Ovary (tissue), 9 donors: Measurements from ENCODE around the gene C19orf12. TPM values are rescaled to one million over a fixed set of nuclear protein-coding genes. Genes with fewer than 3 reads are reported as not detected.

Source experiments
- DNase-seq, 5 donors: peaks; one replicate each; pipeline ENCODE4 v3.0.0-alpha.2; 2019 to 2020
- H3K27ac ChIP-seq, 2 donors: fragments of 200-600 bp; one replicate each; pipeline versions ENCODE4 v1.5.1 to v1.8.0; 2019 to 2022
- H3K27me3 ChIP-seq: fragments of 200-600 bp; one replicate; pipeline ENCODE4 v1.8.0; 2022
- H3K36me3 ChIP-seq: fragments of 200-600 bp; sonication (generic); one replicate; pipeline ENCODE4 v1.5.1; 2019
- H3K4me1 ChIP-seq: one replicate; pipeline ENCODE4 v1.8.1; 2013; ENCODE audit warnings: mild to moderate bottlenecking, moderate library complexity; ENCODE audit not compliant: insufficient read depth
- H3K4me3 ChIP-seq: fragments of 200-600 bp; sonication (generic); one replicate; pipeline ENCODE4 v1.5.1; 2017
- H3K9me3 ChIP-seq, 2 donors: fragments of 200-600 bp in 1 of 2; sonication (generic) in 1 of 2; one replicate each; pipeline versions ENCODE4 v1.5.1 to v1.8.1; 2013 to 2019; ENCODE audit warnings: mild to moderate bottlenecking in 1 of 2, moderate library complexity in 1 of 2
- EP300 ChIP-seq: sonication (generic); formaldehyde crosslinking; IDR thresholded peaks from one replicate; pipeline ENCODE4 v1.6.1; 2017; ENCODE audit warnings: antibody characterized with exemption
- POLR2A ChIP-seq: fragments of 450-650 bp; IDR thresholded peaks from one replicate; pipeline ENCODE4 v1.6.1; 2017; ENCODE audit warnings: antibody characterized with exemption, mild to moderate bottlenecking, moderate library complexity
- WGBS, 3 donors: extraction: QIAGEN DNeasy Blood & Tissue Kit in 1 of 3; methylation state at CpG; one replicate each; pipeline versions ENCODE4 v1.1.5 to v1.1.7; 2013 to 2017; 5-methylcytosine and 5-hydroxymethylcytosine counted together
- intact Hi-C, 4 donors: fragments of 100-400 bp; cut with DNase I; formaldehyde crosslinking; loops; one replicate each; pipeline versions ENCODE4 v1.11.0 to v1.15.1; 2022 to 2023
- polyA plus RNA-seq, 2 donors: library from polyadenylated mRNA; stranded (reverse); fragments of 200-250 nt in 1 of 2; fragments of 350-450 nt in 1 of 2; fragmentation: Illumina TruSeq in 1 of 2; extraction: RNeasy Lipid Tissue Mini Kit (QIAGEN cat#74804) in 1 of 2; gene quantifications; one replicate each; pipeline ENCODE4 v1.2.3, GENCODE V29; 2013 to 2014
- total RNA-seq, 7 donors: library from RNA; depleted of rRNA in 2 of 7; stranded (reverse); fragments of >200 nt in 2 of 7; fragmentation: NEBNext Ultra II Directional in 3 of 7; extraction: Animal tissue kit (Norgen Biotek cat#: 25700) in 3 of 7; gene quantifications; one replicate each; pipeline versions ENCODE4 v1.1.0 to v1.2.4, GENCODE V29; 2016 to 2023
- TF ChIP-seq, protein P1 (sequence below), 3 donors: fragments of 450-650 bp in 2 of 3; fragments of 200-600 bp in 1 of 3; IDR thresholded peaks; one replicate each; pipeline versions ENCODE4 v1.5.1 to v1.8.0; 2016 to 2022; ENCODE audit warnings: antibody characterized with exemption in 3 of 3, mild to moderate bottlenecking in 1 of 3
- donor health status: DM: no; HTN: no; CAD: no; lungs with moderate emphysema.
- donor health status: DM: no; HTN: no; CAD: no.
- donor health status: Bipolar disorder and iron deficiency.
- donor health status: DM: yes; HTN: yes; CAD: no.
- donor health status: DM: no; HTN: no; CAD: no.
- donor health status: DM: yes; HTN: yes; CAD: no.

The C19orf12 gene
- total and polyA plus RNA-seq, 9 donors = 15.6 to 33.6 (median 24.1) TPM

GRCh38 chr19:29655648-29656335, 59.3 kb downstream of the C19orf12 start:
- intact Hi-C loops = no loop called here
- TF ChIP-seq, protein P1, sequence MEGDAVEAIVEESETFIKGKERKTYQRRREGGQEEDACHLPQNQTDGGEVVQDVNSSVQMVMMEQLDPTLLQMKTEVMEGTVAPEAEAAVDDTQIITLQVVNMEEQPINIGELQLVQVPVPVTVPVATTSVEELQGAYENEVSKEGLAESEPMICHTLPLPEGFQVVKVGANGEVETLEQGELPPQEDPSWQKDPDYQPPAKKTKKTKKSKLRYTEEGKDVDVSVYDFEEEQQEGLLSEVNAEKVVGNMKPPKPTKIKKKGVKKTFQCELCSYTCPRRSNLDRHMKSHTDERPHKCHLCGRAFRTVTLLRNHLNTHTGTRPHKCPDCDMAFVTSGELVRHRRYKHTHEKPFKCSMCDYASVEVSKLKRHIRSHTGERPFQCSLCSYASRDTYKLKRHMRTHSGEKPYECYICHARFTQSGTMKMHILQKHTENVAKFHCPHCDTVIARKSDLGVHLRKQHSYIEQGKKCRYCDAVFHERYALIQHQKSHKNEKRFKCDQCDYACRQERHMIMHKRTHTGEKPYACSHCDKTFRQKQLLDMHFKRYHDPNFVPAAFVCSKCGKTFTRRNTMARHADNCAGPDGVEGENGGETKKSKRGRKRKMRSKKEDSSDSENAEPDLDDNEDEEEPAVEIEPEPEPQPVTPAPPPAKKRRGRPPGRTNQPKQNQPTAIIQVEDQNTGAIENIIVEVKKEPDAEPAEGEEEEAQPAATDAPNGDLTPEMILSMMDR (IDR thresholded peaks at IDR 0.05) = no peak
- TF ChIP-seq POLR2A (no peak), EP300 (no peak)
- no peak for DNase-seq
- H3K36me3 ChIP-seq = no peaks in the 10 kb centered on the region
- WGBS, 3 donors = 65 to 69% (median 68%) methylated on average over 4 of the region's 4 CpGs
- H3K4me1 ChIP-seq = peaks cover 2% of the 10 kb centered on the region
- H3K9me3 ChIP-seq = no peaks in the 10 kb centered on the region
- H3K4me3 ChIP-seq = no peak overlapping the region
- H3K27ac ChIP-seq = no peak overlapping the region
- H3K27me3 ChIP-seq = no peaks in the 10 kb centered on the region

DNA sequence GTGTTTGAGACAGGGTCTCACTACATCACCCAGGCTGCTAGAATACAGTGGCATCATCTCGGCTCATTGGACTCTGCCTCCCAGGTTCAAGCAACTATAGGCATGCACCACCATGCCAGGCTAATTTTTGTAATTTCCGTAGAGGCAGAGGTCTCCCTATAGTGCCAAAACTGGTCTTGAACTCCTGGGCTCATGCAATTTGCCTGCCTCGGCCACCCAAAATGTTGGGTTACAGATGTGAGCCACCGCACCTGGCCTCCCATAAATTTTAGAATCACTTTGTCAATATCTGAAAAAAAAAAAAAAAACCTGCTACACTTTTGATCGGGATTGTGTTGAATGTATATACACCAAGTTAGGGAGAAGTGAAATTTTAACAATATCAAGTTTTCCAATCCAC, 61.7 kb downstream of the C19orf12 start:
- no peak for DNase-seq
- WGBS, 3 donors = 88 to 91% (median 91%) methylated on average over 5 of the region's 5 CpGs
- Histone ChIP-seq H3K27me3 (no peaks in the 10 kb centered on the region), H3K27ac (no peak overlapping the region), H3K36me3 (no peaks in the 10 kb centered on the region), H3K4me1 (no peaks in the 10 kb centered on the region), H3K9me3 (no peaks in the 10 kb centered on the region), H3K4me3 (no peak overlapping the region)
- TF ChIP-seq EP300 = no peak
- no peak for TF ChIP-seq POLR2A
- TF ChIP-seq, protein P1 (IDR thresholded peaks at IDR 0.05) = no peak
- intact Hi-C loops = no loop called here

DNA sequence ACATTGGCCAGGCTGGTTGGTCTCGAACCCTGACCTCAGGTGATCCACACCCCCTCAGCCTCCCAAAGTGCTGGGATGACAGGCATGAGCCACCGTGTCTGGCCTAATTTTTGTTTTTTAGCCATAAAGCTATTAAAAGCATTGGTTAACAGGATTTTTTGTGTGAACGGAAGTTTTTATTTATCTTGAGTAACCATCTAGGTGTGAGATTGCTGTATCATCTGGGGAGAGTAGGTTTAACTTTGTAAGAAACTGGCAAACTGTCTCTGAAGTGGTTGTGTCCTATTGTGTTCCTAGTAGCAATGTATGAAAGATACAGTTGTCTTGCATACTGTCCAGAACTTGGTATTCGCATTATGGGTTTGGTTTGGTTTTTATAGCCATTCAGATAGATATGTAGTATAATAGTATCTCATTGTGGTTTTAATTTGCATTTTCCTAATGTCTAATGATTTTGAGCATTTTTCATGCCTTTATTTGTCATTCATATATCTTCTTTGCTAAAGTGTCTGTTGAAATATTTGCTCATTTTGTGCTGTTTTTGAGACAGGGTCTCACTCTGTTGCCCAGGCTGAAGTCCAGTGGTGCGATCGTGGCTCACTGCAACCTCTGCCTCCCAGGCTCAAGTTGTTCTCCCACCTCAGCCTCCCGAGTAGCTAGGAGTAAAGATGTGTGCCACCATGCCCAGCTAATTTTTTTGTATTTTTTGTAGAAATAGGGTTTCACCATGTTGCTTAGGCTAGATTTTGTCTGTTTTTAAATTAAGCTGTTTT, 63.3 kb downstream of the C19orf12 start:
- Histone ChIP-seq H3K4me1 (no peaks in the 10 kb centered on the region), H3K27ac (no peak overlapping the region), H3K9me3 (no peaks in the 10 kb centered on the region), H3K36me3 (no peaks in the 10 kb centered on the region), H3K4me3 (no peak overlapping the region), H3K27me3 (no peaks in the 10 kb centered on the region)
- intact Hi-C loops = no loop called here
- 79 to 83% (median 80%) methylated on average over 7 of the region's 7 CpGs for WGBS, 3 donors
- no peak for DNase-seq
- no peak for TF ChIP-seq EP300
- TF ChIP-seq POLR2A = no peak
- TF ChIP-seq, protein P1 (IDR thresholded peaks at IDR 0.05) = no peak

DNA sequence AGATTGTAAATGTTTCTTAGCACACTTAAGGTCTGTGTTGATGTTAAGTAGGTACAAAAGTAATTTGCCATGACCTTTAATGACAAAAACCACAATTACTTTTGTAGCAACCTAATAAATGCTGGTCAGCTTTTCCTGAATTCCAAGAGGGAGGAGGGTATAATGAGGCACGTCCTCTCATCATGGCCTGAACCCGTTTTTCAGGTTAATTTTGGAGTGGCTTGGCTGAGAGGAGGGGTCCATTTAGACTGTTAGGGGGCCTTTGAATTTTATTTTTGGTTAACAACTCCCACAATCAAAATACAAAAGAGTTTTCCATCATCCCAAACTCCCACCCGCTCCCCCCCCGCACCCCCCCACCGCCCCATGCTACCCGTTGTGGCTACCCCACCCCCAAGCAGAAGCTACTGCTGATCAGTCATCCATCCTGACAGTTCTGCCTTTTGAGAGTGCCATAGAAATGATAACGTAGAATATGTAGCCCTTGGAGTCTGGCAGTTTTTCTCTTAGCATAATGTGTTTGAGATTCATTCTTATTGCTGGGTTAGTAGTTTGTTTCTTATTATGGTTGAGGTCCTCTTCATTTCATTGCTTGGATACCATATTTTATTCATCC, 64.2 kb downstream of the C19orf12 start:
- TF ChIP-seq POLR2A (no peak), EP300 (no peak)
- TF ChIP-seq, protein P1 (IDR thresholded peaks at IDR 0.05) = no peak
- Histone ChIP-seq H3K9me3 (no peaks in the 10 kb centered on the region), H3K36me3 (no peaks in the 10 kb centered on the region), H3K4me3 (no peak overlapping the region), H3K27me3 (no peaks in the 10 kb centered on the region), H3K4me1 (no peaks in the 10 kb centered on the region), H3K27ac (no peak overlapping the region)
- intact Hi-C loops = no loop called here
- 45 to 53% (median 50%) methylated on average over 7 of the region's 7 CpGs for WGBS, 3 donors
- DNase-seq = no peak

Other genes with a start within 250 kb of the C19orf12 start
- under 1 TPM in 1 of 7 donors, not detected in 6; 0.13 TPM for gene VSTM2B, start 189.3 kb downstream of the C19orf12 start, total RNA-seq
- not detected for gene VSTM2B, start 189.3 kb downstream of the C19orf12 start, polyA plus RNA-seq
- gene POP4, start 109.0 kb downstream of the C19orf12 start, total RNA-seq = 10 to 100 TPM; 32.9 to 47.8 (median 36.5) TPM
- gene POP4, start 109.0 kb downstream of the C19orf12 start, polyA plus RNA-seq = 10 to 100 TPM; 42.1 to 92.9 TPM
- 10 to 100 TPM in 6 of 7 donors, 1 to 10 TPM in 1; 9.3 to 19.1 (median 13.8) TPM for gene PLEKHF1, start 49.8 kb downstream of the C19orf12 start, total RNA-seq
- gene PLEKHF1, start 49.8 kb downstream of the C19orf12 start, polyA plus RNA-seq = 10 to 100 TPM in 1 of 2 donors, under 1 TPM in 1; 0.92 to 12.5 TPM
- gene CCNE1, start 96.7 kb upstream of the C19orf12 start, total RNA-seq = 1 to 10 TPM in 3 of 7 donors, under 1 TPM in 4; 0.36 to 1.8 (median 0.98) TPM
- 1 to 10 TPM in 1 of 2 donors, under 1 TPM in 1; 0.94 to 2.7 TPM for gene CCNE1, start 96.7 kb upstream of the C19orf12 start, polyA plus RNA-seq
- 10 to 100 TPM; 41.2 to 90.0 (median 67.8) TPM for gene URI1, start 227.0 kb upstream of the C19orf12 start, total RNA-seq
- 10 to 100 TPM; 39.8 to 62.4 TPM for gene URI1, start 227.0 kb upstream of the C19orf12 start, polyA plus RNA-seq